Heart right ventricle (tissue), 16 donors: ENCODE data around the gene RPA3. TPM values are rescaled to one million over a fixed set of nuclear protein-coding genes. Genes with fewer than 3 reads are reported as not detected.
"Not testable (repeated sequence)": the region's sequence is repeated elsewhere in the genome, so short reads cannot be mapped to it uniquely, and the experiment has no call there.

Experiments used
- ATAC-seq, 8 donors: fragments of 200-7000 bp; cut with Tn5 transposase; one replicate each; pipeline ENCODE4 v1.9.1; 2020; ENCODE audit warnings: mild to moderate bottlenecking in 8 of 8, moderate library complexity in 8 of 8, moderate number of reproducible peaks in 1 of 8
- DNase-seq, 2 donors: peaks; one replicate each; pipeline ENCODE4 v3.0.0-alpha.2; 2020
- H3K27ac ChIP-seq, 10 donors: fragments of 200-600 bp; sonication (generic) in 2 of 10; one replicate each; pipeline versions ENCODE4 v1.5.0 to v1.8.0; 2020 to 2022; ENCODE audit warnings: mild to moderate bottlenecking in 3 of 10
- H3K27me3 ChIP-seq, 7 donors: fragments of 200-600 bp; one replicate each; pipeline ENCODE4 v1.8.0; 2021 to 2022; ENCODE audit warnings: mild to moderate bottlenecking in 2 of 7
- H3K36me3 ChIP-seq, 9 donors: fragments of 200-600 bp; sonication (generic) in 1 of 9; one replicate each; pipeline versions ENCODE4 v1.5.0 to v1.8.0; 2020 to 2022; ENCODE audit warnings: mild to moderate bottlenecking in 2 of 9
- H3K4me1 ChIP-seq, 9 donors: fragments of 200-600 bp; sonication (generic) in 1 of 9; one replicate each; pipeline versions ENCODE4 v1.5.0 to v1.8.0; 2020 to 2022; ENCODE audit warnings: mild to moderate bottlenecking in 4 of 9
- H3K4me3 ChIP-seq, 10 donors: fragments of 200-600 bp; sonication (generic) in 2 of 10; one replicate each; pipeline versions ENCODE4 v1.5.0 to v1.8.0; 2020 to 2022; ENCODE audit warnings: mild to moderate bottlenecking in 7 of 10, moderate library complexity in 2 of 10
- H3K9me3 ChIP-seq, 11 donors: fragments of 200-600 bp in 10 of 11; sonication (generic) in 2 of 11; one replicate each; pipeline versions ENCODE4 v1.5.0 to v1.8.0; 2013 to 2022; ENCODE audit warnings: mild to moderate bottlenecking in 2 of 11, control low read depth in 1 of 11, moderate library complexity in 1 of 11
- WGBS, 2 donors: extraction: QIAGEN DNeasy Blood & Tissue Kit; methylation state at CpG; one replicate each; pipeline ENCODE4 v1.1.7; 2013; ENCODE audit warnings: inconsistent platforms in 1 of 2; 5-methylcytosine and 5-hydroxymethylcytosine counted together
- intact Hi-C, 10 donors: fragments of 100-400 bp; cut with DNase I; formaldehyde crosslinking; loops; one replicate each; pipeline versions ENCODE4 v1.11.1 to v1.14.2; 2022
- polyA plus RNA-seq, 2 donors: library from polyadenylated mRNA; stranded (reverse); fragments of 200-250 nt; gene quantifications; one replicate each; pipeline ENCODE4 v1.2.3, GENCODE V29; 2013
- total RNA-seq, 10 donors: library from RNA; stranded (reverse); fragmentation: NEBNext Ultra II Directional in 3 of 10; extraction: Animal tissue kit (Norgen Biotek cat#: 25700) in 3 of 10; gene quantifications; one replicate each; pipeline versions ENCODE4 v1.2.1 to v1.2.4, GENCODE V29; 2021 to 2023
- TF ChIP-seq, protein P1 (sequence below), 9 donors: fragments of 200-600 bp; sonication (generic) in 2 of 9; IDR thresholded peaks; one replicate each; pipeline versions ENCODE4 v1.5.0 to v1.8.0; 2021 to 2022; ENCODE audit warnings: antibody characterized with exemption in 9 of 9, mild to moderate bottlenecking in 5 of 9, moderate library complexity in 1 of 9
- donor health status: Arrhythmogenic right ventricular cardiomyopathy.
- donor health status: ischemic (EF 13 %, LVEDD 7.1; RV severe dilation, severe dysfunction).
- donor health status: healthy with polysubstance abuse.
- donor health status: DM: no; HTN: yes; CAD: no.
- donor health status: DM: no; HTN: no; CAD: no.
- donor health status: ischemic (EF 25% LVEDD 6.9; RV normal size, moderate dysfunction).
- donor health status: ischemic (EF 25% LVEDD 5.7; RV mildly dilated, moderate dysfunction).
- donor health status: healthy.
- donor health status: DM: yes; HTN: yes; CAD: no.
- donor health status: Ischemic cardiomyopathy.
- donor health status: ischemic (EF 35%, LVEDD 5.7; RV mildly dilated, moderate dysfunction).
- donor health status: nonischemic (EF 11% LVEDD 7.7; RV severe dilation, severe dysfunction).
- donor health status: DM: yes; HTN: yes; CAD: no.
- donor health status: PGD.
- donor health status: ischemic (EF 29% LVEDD 5.4; RV normal size, mild dysfunction).
- donor health status: nonischemic (EF 23%, LVEDD 6.1; RV moderate dilation, normal function).

RPA3 gene
- total and polyA plus RNA-seq, 12 donors = 15.9 to 25.9 (median 22.1) TPM

DNA sequence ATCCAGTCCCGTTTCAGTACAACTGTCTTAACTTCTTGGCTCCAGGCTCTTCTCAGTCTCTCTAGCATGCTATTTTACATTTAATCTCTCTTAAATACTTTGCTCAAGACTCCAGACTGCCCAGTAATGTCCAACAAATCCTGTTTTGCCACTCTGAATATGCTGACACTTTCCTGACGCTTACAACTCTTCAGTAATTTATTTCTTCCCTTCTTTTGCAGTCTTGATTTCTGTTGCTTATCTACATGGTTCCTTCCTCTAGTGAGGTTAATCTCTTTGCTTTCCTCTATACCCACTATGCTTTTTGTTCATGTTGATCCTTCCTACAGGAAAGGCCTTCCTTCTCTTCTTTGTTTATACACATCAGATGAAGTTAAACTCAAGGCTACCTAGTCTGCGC, 54.1 kb downstream of the RPA3 start:
- Histone ChIP-seq H3K4me1 (peaks cover 0 to 5% (median 0%) of the 10 kb centered on the region in 9 donors), H3K36me3 (no peaks in the 10 kb centered on the region), H3K4me3 (no peak overlapping the region), H3K27me3 (no peaks in the 10 kb centered on the region), H3K27ac (no peak overlapping the region), H3K9me3 (peaks cover 0 to 10% (median 0%) of the 10 kb centered on the region in 11 donors)
- intact Hi-C loops = loop anchor here in 1 of 10 donors (10.0 kb wide), 1 partner anchor 551 kb away; no protein-coding TSS in a partner anchor
- no peak for ATAC-seq
- TF ChIP-seq, protein P1, sequence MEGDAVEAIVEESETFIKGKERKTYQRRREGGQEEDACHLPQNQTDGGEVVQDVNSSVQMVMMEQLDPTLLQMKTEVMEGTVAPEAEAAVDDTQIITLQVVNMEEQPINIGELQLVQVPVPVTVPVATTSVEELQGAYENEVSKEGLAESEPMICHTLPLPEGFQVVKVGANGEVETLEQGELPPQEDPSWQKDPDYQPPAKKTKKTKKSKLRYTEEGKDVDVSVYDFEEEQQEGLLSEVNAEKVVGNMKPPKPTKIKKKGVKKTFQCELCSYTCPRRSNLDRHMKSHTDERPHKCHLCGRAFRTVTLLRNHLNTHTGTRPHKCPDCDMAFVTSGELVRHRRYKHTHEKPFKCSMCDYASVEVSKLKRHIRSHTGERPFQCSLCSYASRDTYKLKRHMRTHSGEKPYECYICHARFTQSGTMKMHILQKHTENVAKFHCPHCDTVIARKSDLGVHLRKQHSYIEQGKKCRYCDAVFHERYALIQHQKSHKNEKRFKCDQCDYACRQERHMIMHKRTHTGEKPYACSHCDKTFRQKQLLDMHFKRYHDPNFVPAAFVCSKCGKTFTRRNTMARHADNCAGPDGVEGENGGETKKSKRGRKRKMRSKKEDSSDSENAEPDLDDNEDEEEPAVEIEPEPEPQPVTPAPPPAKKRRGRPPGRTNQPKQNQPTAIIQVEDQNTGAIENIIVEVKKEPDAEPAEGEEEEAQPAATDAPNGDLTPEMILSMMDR (IDR thresholded peaks at IDR 0.05) = no peak
- 72 to 77% methylated on average over 3 of the region's 3 CpGs for WGBS, 2 donors
- no peak for DNase-seq

DNA sequence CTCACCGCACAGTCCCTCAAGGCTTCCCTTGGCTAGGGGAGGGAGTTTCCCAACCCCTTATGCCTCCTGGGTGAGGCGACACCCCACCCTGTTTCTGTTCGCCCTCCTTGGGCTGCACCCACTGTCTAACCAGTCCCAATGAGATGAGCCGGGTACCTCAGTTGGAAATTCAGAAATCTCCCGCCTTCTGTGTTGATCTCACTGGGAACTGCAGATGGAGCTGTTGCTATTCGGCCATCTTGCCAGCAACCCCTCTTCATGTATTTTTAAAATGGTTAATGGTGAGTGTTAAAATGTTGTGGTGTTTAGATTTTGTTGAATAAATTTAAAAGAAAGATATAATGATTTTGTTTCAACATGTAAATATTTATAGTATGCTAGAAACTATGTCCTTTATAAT, 55.9 kb downstream of the RPA3 start:
- intact Hi-C loops = loop anchor here in 1 of 10 donors (10.0 kb wide), 1 partner anchor 552 kb away; no protein-coding TSS in a partner anchor

DNA sequence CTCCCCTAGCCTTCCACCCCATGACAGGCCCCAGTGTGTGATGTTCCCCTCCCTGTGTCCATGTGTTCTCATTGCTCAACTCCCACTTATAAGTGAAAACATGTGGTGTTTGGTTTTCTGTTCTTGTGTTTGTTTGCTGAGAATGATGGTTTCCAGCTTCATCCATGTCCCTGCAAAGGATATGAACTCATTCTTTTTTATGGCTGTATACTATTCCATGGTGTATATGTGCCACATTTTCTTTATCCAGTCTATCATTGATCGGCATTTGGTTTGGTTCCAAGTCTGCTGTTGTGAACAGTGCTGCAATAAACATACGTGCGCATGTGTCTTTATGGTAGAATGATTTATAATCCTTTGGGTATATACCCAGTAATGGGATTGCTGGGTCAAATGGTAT, 61.9 kb downstream of the RPA3 start:
- DNase-seq, H3K27me3 ChIP-seq, ATAC-seq, H3K4me3 ChIP-seq, H3K27ac ChIP-seq, H3K36me3 ChIP-seq, intact Hi-C loops: not testable (repeated sequence)
- peaks cover 0 to 32% (median 4%) of the 10 kb centered on the region in 11 donors for H3K9me3 ChIP-seq
- H3K4me1 ChIP-seq = peaks cover 0 to 25% (median 12%) of the 10 kb centered on the region in 9 donors
- WGBS, 2 donors = 97 to 98% methylated on average over 3 of the region's 3 CpGs

More for the DNA sequence above, 55.9 kb downstream of the RPA3 start:
- Histone ChIP-seq H3K4me1 (peaks cover 0 to 5% (median 0%) of the 10 kb centered on the region in 9 donors), H3K27ac (no peak overlapping the region), H3K9me3 (peaks cover 0 to 23% (median 1%) of the 10 kb centered on the region in 11 donors), H3K36me3 (no peaks in the 10 kb centered on the region), H3K27me3 (no peaks in the 10 kb centered on the region), H3K4me3 (no peak overlapping the region)
- TF ChIP-seq, protein P1 (IDR thresholded peaks at IDR 0.05) = peak in 7 of 9 donors; percentile 20 to 58 (median 34)
- ATAC-seq = no peak
- no peak for DNase-seq
- 80 to 84% methylated on average over 6 of the region's 6 CpGs for WGBS, 2 donors

DNA sequence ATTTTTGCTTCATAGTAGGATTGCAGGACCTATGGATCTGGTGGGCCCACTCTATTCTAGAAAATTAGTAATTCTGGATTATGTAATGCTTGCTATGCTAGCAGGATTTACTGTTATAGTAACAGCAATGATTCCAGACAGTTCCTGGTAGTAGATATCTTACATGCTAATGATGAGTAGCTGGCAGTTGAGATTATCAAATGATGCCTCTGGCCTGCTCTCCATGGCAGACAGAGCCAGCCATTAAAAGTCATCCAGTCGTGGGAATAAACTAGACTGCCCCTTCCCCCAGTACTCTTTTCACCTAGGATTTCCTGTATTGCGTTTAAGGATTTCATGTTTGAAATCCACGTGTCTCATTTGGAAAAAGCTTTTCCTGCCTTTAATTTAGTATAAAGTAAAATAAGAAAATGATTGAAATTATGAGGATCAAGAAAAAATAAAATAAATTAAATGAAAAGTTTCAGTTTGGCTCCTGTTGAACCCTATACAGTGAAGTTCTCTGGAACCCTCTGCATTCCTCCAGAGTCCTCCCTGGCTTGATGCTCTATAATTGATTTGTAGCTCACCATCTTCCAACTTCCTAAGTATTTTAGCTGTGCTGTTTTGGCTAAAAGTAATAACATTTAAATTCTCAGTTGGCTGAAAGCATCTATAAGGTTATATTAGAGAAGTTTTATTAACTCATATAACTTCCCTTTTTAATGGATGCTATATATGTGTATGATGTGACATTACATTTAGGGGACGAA, 63.3 kb downstream of the RPA3 start:
- DNase-seq = no peak
- WGBS, 2 donors = 50 to 58% methylated on average over 4 of the region's 4 CpGs
- TF ChIP-seq, protein P1 (IDR thresholded peaks at IDR 0.05) = no peak
- Histone ChIP-seq H3K9me3 (peaks cover 0 to 31% (median 4%) of the 10 kb centered on the region in 11 donors), H3K4me3 (no peak overlapping the region), H3K27me3 (no peaks in the 10 kb centered on the region), H3K27ac (peak overlapping the region in 1 of 10 donors; percentile 29), H3K4me1 (peaks cover 0 to 31% (median 12%) of the 10 kb centered on the region in 9 donors), H3K36me3 (no peaks in the 10 kb centered on the region)
- ATAC-seq = peak in 5 of 8 donors; percentile 47 to 88 (median 62)
- intact Hi-C loops = no loop called here
